SK-N-SH (cell line): ENCODE data around the gene KCNQ5.

Experiments used
- CHD2 ChIP-seq: fragments of 150-350 bp; IDR thresholded peaks from 2 replicates; pipeline ENCODE4 v1.6.1; 2018; ENCODE audit warnings: low read length; ENCODE audit not compliant: partially characterized antibody
- ELF1 ChIP-seq: IDR thresholded peaks from 2 replicates; pipeline ENCODE4 v1.4.0; 2012
- EP300 ChIP-seq, 2 experiments: IDR thresholded peaks; 2 replicates each; pipeline versions ENCODE4 v1.4.0 to v1.6.1; 2012; ENCODE audit warnings: borderline replicate concordance in 1 of 2, low read depth in 1 of 2, low read length in 1 of 2
- EZH2phosphoT487 ChIP-seq: fragments of 200-600 bp; sonication (generic); IDR thresholded peaks from 2 replicates; pipeline ENCODE4 v1.6.1; 2017; ENCODE audit warnings: low read depth, mixed run types, mild to moderate bottlenecking, antibody characterized with exemption, moderate library complexity, borderline replicate concordance
- NRF1 ChIP-seq: IDR thresholded peaks from 2 replicates; pipeline ENCODE4 v1.6.1; 2012; ENCODE audit warnings: low read depth, mild to moderate bottlenecking, low read length
- POLR2AphosphoS5 ChIP-seq: IDR thresholded peaks from 2 replicates; pipeline ENCODE4 v1.6.1; 2012; ENCODE audit warnings: low read depth, low read length
- RFX5 ChIP-seq: IDR thresholded peaks from 2 replicates; pipeline ENCODE4 v1.6.1; 2012; ENCODE audit warnings: mild to moderate bottlenecking, improper control_type of control experiment, low read length
- RXRA ChIP-seq: IDR thresholded peaks from 2 replicates; pipeline ENCODE4 v1.4.0; 2012; ENCODE audit warnings: low read depth, mild to moderate bottlenecking, borderline replicate concordance
- TEAD4 ChIP-seq: IDR thresholded peaks from 2 replicates; pipeline ENCODE4 v1.4.0; 2012; ENCODE audit warnings: mild to moderate bottlenecking, borderline replicate concordance; ENCODE audit not compliant: insufficient read depth
- TF ChIP-seq, protein P1 (sequence below): fragments of 200-600 bp; sonication (generic); IDR thresholded peaks from 2 replicates; pipeline ENCODE4 v1.6.1; 2017; ENCODE audit warnings: antibody characterized with exemption, mild to moderate bottlenecking, moderate library complexity
- TF ChIP-seq, protein P2 (sequence below): fragments of 150-350 bp; IDR thresholded peaks from 2 replicates; pipeline ENCODE4 v1.6.1; 2016; ENCODE audit warnings: mild to moderate bottlenecking, low read depth, low read length
- TF ChIP-seq, protein P3 (sequence below): IDR thresholded peaks from 2 replicates; pipeline ENCODE4 v1.6.1; 2012; ENCODE audit warnings: mild to moderate bottlenecking, low read depth, low read length, moderate library complexity

- TF ChIP-seq CHD2, result no peak
- no peak for TF ChIP-seq POLR2AphosphoS5
- TF ChIP-seq RXRA, result no peak
- TF ChIP-seq, protein P1, sequence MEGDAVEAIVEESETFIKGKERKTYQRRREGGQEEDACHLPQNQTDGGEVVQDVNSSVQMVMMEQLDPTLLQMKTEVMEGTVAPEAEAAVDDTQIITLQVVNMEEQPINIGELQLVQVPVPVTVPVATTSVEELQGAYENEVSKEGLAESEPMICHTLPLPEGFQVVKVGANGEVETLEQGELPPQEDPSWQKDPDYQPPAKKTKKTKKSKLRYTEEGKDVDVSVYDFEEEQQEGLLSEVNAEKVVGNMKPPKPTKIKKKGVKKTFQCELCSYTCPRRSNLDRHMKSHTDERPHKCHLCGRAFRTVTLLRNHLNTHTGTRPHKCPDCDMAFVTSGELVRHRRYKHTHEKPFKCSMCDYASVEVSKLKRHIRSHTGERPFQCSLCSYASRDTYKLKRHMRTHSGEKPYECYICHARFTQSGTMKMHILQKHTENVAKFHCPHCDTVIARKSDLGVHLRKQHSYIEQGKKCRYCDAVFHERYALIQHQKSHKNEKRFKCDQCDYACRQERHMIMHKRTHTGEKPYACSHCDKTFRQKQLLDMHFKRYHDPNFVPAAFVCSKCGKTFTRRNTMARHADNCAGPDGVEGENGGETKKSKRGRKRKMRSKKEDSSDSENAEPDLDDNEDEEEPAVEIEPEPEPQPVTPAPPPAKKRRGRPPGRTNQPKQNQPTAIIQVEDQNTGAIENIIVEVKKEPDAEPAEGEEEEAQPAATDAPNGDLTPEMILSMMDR, result no peak
- TF ChIP-seq, protein P2, sequence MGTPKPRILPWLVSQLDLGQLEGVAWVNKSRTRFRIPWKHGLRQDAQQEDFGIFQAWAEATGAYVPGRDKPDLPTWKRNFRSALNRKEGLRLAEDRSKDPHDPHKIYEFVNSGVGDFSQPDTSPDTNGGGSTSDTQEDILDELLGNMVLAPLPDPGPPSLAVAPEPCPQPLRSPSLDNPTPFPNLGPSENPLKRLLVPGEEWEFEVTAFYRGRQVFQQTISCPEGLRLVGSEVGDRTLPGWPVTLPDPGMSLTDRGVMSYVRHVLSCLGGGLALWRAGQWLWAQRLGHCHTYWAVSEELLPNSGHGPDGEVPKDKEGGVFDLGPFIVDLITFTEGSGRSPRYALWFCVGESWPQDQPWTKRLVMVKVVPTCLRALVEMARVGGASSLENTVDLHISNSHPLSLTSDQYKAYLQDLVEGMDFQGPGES, result no peak
- no peak for TF ChIP-seq EZH2phosphoT487
- TF ChIP-seq TEAD4, result no peak
- no peak for TF ChIP-seq EP300 (IDR thresholded peaks at IDR 0.05; ENCODE audit: borderline replicate concordance in 1 of 2, low read depth in 1 of 2, low read length in 1 of 2)
- TF ChIP-seq, protein P3, sequence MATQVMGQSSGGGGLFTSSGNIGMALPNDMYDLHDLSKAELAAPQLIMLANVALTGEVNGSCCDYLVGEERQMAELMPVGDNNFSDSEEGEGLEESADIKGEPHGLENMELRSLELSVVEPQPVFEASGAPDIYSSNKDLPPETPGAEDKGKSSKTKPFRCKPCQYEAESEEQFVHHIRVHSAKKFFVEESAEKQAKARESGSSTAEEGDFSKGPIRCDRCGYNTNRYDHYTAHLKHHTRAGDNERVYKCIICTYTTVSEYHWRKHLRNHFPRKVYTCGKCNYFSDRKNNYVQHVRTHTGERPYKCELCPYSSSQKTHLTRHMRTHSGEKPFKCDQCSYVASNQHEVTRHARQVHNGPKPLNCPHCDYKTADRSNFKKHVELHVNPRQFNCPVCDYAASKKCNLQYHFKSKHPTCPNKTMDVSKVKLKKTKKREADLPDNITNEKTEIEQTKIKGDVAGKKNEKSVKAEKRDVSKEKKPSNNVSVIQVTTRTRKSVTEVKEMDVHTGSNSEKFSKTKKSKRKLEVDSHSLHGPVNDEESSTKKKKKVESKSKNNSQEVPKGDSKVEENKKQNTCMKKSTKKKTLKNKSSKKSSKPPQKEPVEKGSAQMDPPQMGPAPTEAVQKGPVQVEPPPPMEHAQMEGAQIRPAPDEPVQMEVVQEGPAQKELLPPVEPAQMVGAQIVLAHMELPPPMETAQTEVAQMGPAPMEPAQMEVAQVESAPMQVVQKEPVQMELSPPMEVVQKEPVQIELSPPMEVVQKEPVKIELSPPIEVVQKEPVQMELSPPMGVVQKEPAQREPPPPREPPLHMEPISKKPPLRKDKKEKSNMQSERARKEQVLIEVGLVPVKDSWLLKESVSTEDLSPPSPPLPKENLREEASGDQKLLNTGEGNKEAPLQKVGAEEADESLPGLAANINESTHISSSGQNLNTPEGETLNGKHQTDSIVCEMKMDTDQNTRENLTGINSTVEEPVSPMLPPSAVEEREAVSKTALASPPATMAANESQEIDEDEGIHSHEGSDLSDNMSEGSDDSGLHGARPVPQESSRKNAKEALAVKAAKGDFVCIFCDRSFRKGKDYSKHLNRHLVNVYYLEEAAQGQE, result no peak
- TF ChIP-seq NRF1, result no peak
- no peak for TF ChIP-seq ELF1
- TF ChIP-seq RFX5, result no peak
Measured at GRCh38 chr6:72905705-72906478, 284.0 kb downstream of the KCNQ5 start.
